ENCODE measurements around the gene KIR2DL1.
"Not testable (repeated sequence)": the region's sequence is repeated elsewhere in the genome, so short reads cannot be mapped to it uniquely, and the experiment has no call there.

Gene KIR2DL1

DNA sequence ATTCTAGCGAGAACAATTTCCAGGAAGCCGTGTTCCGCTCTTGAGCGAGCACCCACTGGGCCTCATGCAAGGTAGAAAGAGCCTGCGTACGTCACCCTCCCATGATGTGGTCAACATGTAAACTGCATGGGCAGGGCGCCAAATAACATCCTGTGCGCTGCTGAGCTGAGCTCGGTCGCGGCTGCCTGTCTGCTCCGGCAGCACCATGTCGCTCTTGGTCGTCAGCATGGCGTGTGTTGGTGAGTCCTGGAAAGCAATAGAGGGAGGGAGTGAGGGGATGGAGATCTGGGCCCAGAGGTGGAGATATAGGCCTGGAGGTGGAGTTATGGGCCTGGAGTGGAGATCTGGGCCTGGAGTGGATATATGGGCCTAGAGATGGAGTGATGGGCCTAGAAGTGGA is at the start of gene KIR2DL1:
Gene KIR2DL1 (plus strand): TSS at position 148 of the 400 bp plus-strand sequence. CDS start 58 bp downstream, at position 206.
- H3K4me3 ChIP-seq (ENCODE audit: low read depth, low read length); DNase-seq (ENCODE audit: low read depth): not testable (repeated sequence)

GRCh38 chr19:54724142-54724541 is 45.5 kb upstream of the KIR2DL1 start, which contains the start of gene KIR3DL3:
Gene KIR3DL3, plus strand, starts transcription at chr19:54724442. Its CDS starts 55 bp downstream, at chr19:54724497.
- TF ChIP-seq CTCF (IDR thresholded peaks at IDR 0.05; ENCODE audit: control insufficient read depth, extremely low read depth, insufficient read depth) = no peak
- H3K4me3 ChIP-seq (ENCODE audit: low read depth, low read length) = no peak within 1 kb of the TSS
- DNase-seq (ENCODE audit: low read depth) = no peak

GRCh38 chr19:54724644-54725043 is 44.9 kb upstream of the KIR2DL1 start:
- DNase-seq (ENCODE audit: low read depth) = no peak
- TF ChIP-seq CTCF (IDR thresholded peaks at IDR 0.05; ENCODE audit: control insufficient read depth, extremely low read depth, insufficient read depth) = no peak
- no peak overlapping the region for H3K4me3 ChIP-seq (ENCODE audit: low read depth, low read length)

DNA sequence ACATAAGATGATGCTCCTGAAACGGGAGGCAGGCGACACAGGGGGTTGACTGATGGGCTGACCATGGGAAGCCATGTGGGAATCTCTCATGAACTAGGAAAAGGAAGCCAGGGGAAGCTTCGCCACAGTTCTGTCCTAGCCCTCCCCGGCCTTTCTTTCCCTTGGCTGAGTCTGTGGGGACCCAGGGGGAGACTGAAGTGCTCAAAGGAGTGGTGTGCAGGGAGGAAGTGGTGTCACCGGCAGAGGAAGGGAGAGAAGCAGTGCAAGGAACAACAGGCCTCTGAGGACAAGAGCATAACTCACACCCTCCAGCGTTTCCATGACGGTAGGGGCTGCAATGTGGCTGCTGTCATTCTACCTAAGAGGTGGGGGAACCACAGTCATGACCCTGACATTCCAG is 44.3 kb upstream of the KIR2DL1 start:
- H3K4me3 ChIP-seq (ENCODE audit: low read depth, low read length) = no peak overlapping the region
- DNase-seq (ENCODE audit: low read depth) = no peak
- no peak for TF ChIP-seq CTCF (IDR thresholded peaks at IDR 0.05; ENCODE audit: control insufficient read depth, extremely low read depth, insufficient read depth)

DNA sequence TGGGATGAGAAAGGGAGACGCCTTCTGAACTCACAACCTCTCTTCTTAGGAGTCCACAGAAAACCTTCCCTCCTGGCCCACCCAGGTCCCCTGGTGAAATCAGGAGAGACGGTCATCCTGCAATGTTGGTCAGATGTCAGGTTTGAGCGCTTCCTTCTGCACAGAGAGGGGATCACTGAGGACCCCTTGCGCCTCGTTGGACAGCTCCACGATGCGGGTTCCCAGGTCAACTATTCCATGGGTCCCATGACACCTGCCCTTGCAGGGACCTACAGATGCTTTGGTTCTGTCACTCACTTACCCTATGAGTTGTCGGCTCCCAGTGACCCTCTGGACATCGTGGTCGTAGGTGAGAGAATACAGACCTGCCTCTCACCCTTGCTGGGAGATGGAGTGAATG is 42.0 kb upstream of the KIR2DL1 start:
- no peak for TF ChIP-seq CTCF (IDR thresholded peaks at IDR 0.05; ENCODE audit: control insufficient read depth, extremely low read depth, insufficient read depth)
- no peak for DNase-seq (ENCODE audit: low read depth)
- no peak overlapping the region for H3K4me3 ChIP-seq (ENCODE audit: low read depth, low read length)

DNA sequence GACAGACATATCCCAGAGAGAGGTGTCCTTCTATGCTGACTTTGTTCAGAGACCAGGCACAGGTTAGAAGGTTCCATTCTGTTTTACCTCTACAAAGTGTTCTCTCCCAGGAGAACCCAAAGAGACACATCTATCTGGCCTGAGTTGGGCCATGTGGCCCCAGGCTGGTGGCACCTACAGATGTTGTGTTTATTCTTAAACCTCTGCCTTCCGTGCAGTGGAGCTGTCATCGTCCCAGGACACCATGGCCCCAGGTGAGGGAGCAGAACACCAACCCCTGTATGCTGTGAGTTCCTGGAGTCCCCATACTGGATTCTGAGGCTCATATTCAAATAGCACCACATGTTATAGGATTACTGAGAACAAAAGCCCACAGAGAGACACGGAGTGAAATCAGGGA is 41.4 kb upstream of the KIR2DL1 start:
- DNase-seq (ENCODE audit: low read depth) = no peak
- TF ChIP-seq CTCF (IDR thresholded peaks at IDR 0.05; ENCODE audit: control insufficient read depth, extremely low read depth, insufficient read depth) = no peak
- no peak overlapping the region for H3K4me3 ChIP-seq (ENCODE audit: low read depth, low read length)

GRCh38 chr19:54729416-54730188 is 40.0 kb upstream of the KIR2DL1 start:
- no peak overlapping the region for H3K4me3 ChIP-seq (ENCODE audit: low read depth, low read length)
- no peak for DNase-seq (ENCODE audit: low read depth)
- no peak for TF ChIP-seq CTCF (IDR thresholded peaks at IDR 0.05; ENCODE audit: control insufficient read depth, extremely low read depth, insufficient read depth)
